ENCODE measurements around the gene P3R3URF. TPM values are rescaled to one million over a fixed set of nuclear protein-coding genes. Genes with fewer than 3 reads are reported as not detected.

The P3R3URF gene
- total RNA-seq, 1 donor from 2014 or later: not detected

- intact Hi-C loops (cut with micrococcal nuclease): no loop called here
- no peak for DNase-seq (ENCODE audit: low spot score)
- Mint-ChIP-seq H3K27ac (no peak overlapping the region), H3K9me3 (no peaks in the 10 kb centered on the region), H3K36me3 (ENCODE audit: low read depth) (peaks cover 34% of the 10 kb centered on the region), H3K4me3 (ENCODE audit: low read depth) (no peak overlapping the region), H3K4me1 (ENCODE audit: low read depth) (peaks cover 2% of the 10 kb centered on the region), H3K27me3 (ENCODE audit: low read depth) (no peaks in the 10 kb centered on the region)
Observed at GRCh38 chr1:46190539-46190938, 14.3 kb upstream of the P3R3URF start.

- no peak overlapping the region for H3K4me3 Mint-ChIP-seq (ENCODE audit: low read depth)
- no peak for DNase-seq (ENCODE audit: low spot score)
- no peaks in the 10 kb centered on the region for H3K9me3 Mint-ChIP-seq
- H3K27me3 Mint-ChIP-seq (ENCODE audit: low read depth): no peaks in the 10 kb centered on the region
- H3K27ac Mint-ChIP-seq: no peak overlapping the region
- peaks cover 29% of the 10 kb centered on the region for H3K36me3 Mint-ChIP-seq (ENCODE audit: low read depth)
- intact Hi-C loops (cut with micrococcal nuclease): no loop called here
- peaks cover 14% of the 10 kb centered on the region for H3K4me1 Mint-ChIP-seq (ENCODE audit: low read depth)
Observed at GRCh38 chr1:46188295-46189030, 12.2 kb upstream of the P3R3URF start.

- H3K4me3 Mint-ChIP-seq (ENCODE audit: low read depth): no peak overlapping the region
- no peak overlapping the region for H3K27ac Mint-ChIP-seq
- H3K9me3 Mint-ChIP-seq: no peaks in the 10 kb centered on the region
- H3K4me1 Mint-ChIP-seq (ENCODE audit: low read depth): peaks cover 14% of the 10 kb centered on the region
- no peak for DNase-seq (ENCODE audit: low spot score)
- intact Hi-C loops (cut with micrococcal nuclease): no loop called here
- H3K27me3 Mint-ChIP-seq (ENCODE audit: low read depth): no peaks in the 10 kb centered on the region
- peaks cover 24% of the 10 kb centered on the region for H3K36me3 Mint-ChIP-seq (ENCODE audit: low read depth)
Observed at GRCh38 chr1:46187106-46187869, 11.0 kb upstream of the P3R3URF start.

GRCh38 chr1:46186076-46186475 is 9.8 kb upstream of the P3R3URF start:
- H3K9me3 Mint-ChIP-seq: no peaks in the 10 kb centered on the region
- intact Hi-C loops (cut with micrococcal nuclease): no loop called here
- DNase-seq (ENCODE audit: low spot score): no peak
- H3K36me3 Mint-ChIP-seq (ENCODE audit: low read depth): peaks cover 24% of the 10 kb centered on the region
- H3K27me3 Mint-ChIP-seq (ENCODE audit: low read depth): no peaks in the 10 kb centered on the region
- no peak overlapping the region for H3K4me3 Mint-ChIP-seq (ENCODE audit: low read depth)
- peak overlapping the region; percentile 9 for H3K27ac Mint-ChIP-seq
- H3K4me1 Mint-ChIP-seq (ENCODE audit: low read depth): peaks cover 14% of the 10 kb centered on the region

- peak overlapping the region; percentile 51 for H3K4me3 Mint-ChIP-seq (ENCODE audit: low read depth)
Observed at GRCh38 chr1:46184920-46185658, 8.8 kb upstream of the P3R3URF start.

GRCh38 chr1:46183926-46184557 is 7.8 kb upstream of the P3R3URF start:
- H3K9me3 Mint-ChIP-seq: no peaks in the 10 kb centered on the region
- H3K4me3 Mint-ChIP-seq (ENCODE audit: low read depth): no peak overlapping the region
- no peaks in the 10 kb centered on the region for H3K27me3 Mint-ChIP-seq (ENCODE audit: low read depth)
- intact Hi-C loops (cut with micrococcal nuclease): loop anchor here (2.0 kb wide), 1 partner anchor 15 kb away; the partner anchor contains the start of gene POMGNT1
- no peak overlapping the region for H3K27ac Mint-ChIP-seq
- DNase-seq (ENCODE audit: low spot score): no peak
- H3K36me3 Mint-ChIP-seq (ENCODE audit: low read depth): peaks cover 13% of the 10 kb centered on the region
- H3K4me1 Mint-ChIP-seq (ENCODE audit: low read depth): peaks cover 14% of the 10 kb centered on the region

More at GRCh38 chr1:46184920-46185658, 8.8 kb upstream of the P3R3URF start:
- Mint-ChIP-seq H3K36me3 (ENCODE audit: low read depth) (peaks cover 20% of the 10 kb centered on the region), H3K27me3 (ENCODE audit: low read depth) (no peaks in the 10 kb centered on the region), H3K4me1 (ENCODE audit: low read depth) (peaks cover 14% of the 10 kb centered on the region), H3K9me3 (no peaks in the 10 kb centered on the region), H3K27ac (peak overlapping the region; percentile 93)
- no peak for DNase-seq (ENCODE audit: low spot score)
- intact Hi-C loops (cut with micrococcal nuclease): loop anchor here (2.0 kb wide), 1 partner anchor 14 kb away; the partner anchor contains the start of gene POMGNT1

GRCh38 chr1:46183079-46183847 is 7.0 kb upstream of the P3R3URF start:
- Mint-ChIP-seq H3K4me1 (ENCODE audit: low read depth) (peaks cover 14% of the 10 kb centered on the region), H3K27ac (no peak overlapping the region), H3K36me3 (ENCODE audit: low read depth) (peaks cover 7% of the 10 kb centered on the region), H3K27me3 (ENCODE audit: low read depth) (no peaks in the 10 kb centered on the region), H3K4me3 (ENCODE audit: low read depth) (no peak overlapping the region), H3K9me3 (no peaks in the 10 kb centered on the region)
- intact Hi-C loops (cut with micrococcal nuclease): no loop called here
- DNase-seq (ENCODE audit: low spot score): no peak

GRCh38 chr1:46181343-46182260 is 5.3 kb upstream of the P3R3URF start:
- H3K36me3 Mint-ChIP-seq (ENCODE audit: low read depth): no peaks in the 10 kb centered on the region
- H3K27me3 Mint-ChIP-seq (ENCODE audit: low read depth): peaks cover 5% of the 10 kb centered on the region
- H3K4me1 Mint-ChIP-seq (ENCODE audit: low read depth): peaks cover 14% of the 10 kb centered on the region
- intact Hi-C loops (cut with micrococcal nuclease): no loop called here
- H3K4me3 Mint-ChIP-seq (ENCODE audit: low read depth): no peak overlapping the region
- H3K27ac Mint-ChIP-seq: no peak overlapping the region
- no peak for DNase-seq (ENCODE audit: low spot score)
- no peaks in the 10 kb centered on the region for H3K9me3 Mint-ChIP-seq

GRCh38 chr1:46180082-46180616 is 3.9 kb upstream of the P3R3URF start:
- intact Hi-C loops (cut with micrococcal nuclease): no loop called here

GRCh38 chr1:46179138-46180081 is 3.1 kb upstream of the P3R3URF start:
- intact Hi-C loops (cut with micrococcal nuclease): loop anchor here (1.0 to 2.0 kb wide), 2 partner anchors 43 to 142 kb away; no protein-coding TSS in a partner anchor
- Mint-ChIP-seq H3K27ac (no peak overlapping the region), H3K4me3 (ENCODE audit: low read depth) (no peak overlapping the region), H3K36me3 (ENCODE audit: low read depth) (no peaks in the 10 kb centered on the region), H3K4me1 (ENCODE audit: low read depth) (peaks cover under 1% of the 10 kb centered on the region), H3K9me3 (no peaks in the 10 kb centered on the region), H3K27me3 (ENCODE audit: low read depth) (peaks cover 7% of the 10 kb centered on the region)
- peak; percentile 39 for DNase-seq (ENCODE audit: low spot score)

More at GRCh38 chr1:46180082-46180616, 3.9 kb upstream of the P3R3URF start:
- Mint-ChIP-seq H3K4me3 (ENCODE audit: low read depth) (no peak overlapping the region), H3K27ac (no peak overlapping the region), H3K9me3 (no peaks in the 10 kb centered on the region), H3K27me3 (ENCODE audit: low read depth) (peaks cover 7% of the 10 kb centered on the region), H3K36me3 (ENCODE audit: low read depth) (no peaks in the 10 kb centered on the region), H3K4me1 (ENCODE audit: low read depth) (peaks cover 8% of the 10 kb centered on the region)
- DNase-seq (ENCODE audit: low spot score): no peak

All from activated T-helper 2 cell treated with anti-CD3 and anti-CD28 coated beads, Interferon-gamma antibody, Interleukin-2, Interleukin-4, amounts not matched to agents 10 μg/mL and 5 μg/mL and 100 μg/mL, durations not matched to agents 14 hours and 24 hours and 36 hours (primary cell).